B cell (primary cell): Measurements from ENCODE around the gene STAU1. TPM values are rescaled to one million over a fixed set of nuclear protein-coding genes. Genes with fewer than 3 reads are reported as not detected.
"Not testable (repeated sequence)": the region's sequence is repeated elsewhere in the genome, so short reads cannot be mapped to it uniquely, and the experiment has no call there.

ENCODE experiments used
- ATAC-seq: fragments of 200-7000 bp; cut with Tn5 transposase; one replicate; pipeline ENCODE4 v1.10.0; 2021; ENCODE audit warnings: low read depth, mild to moderate bottlenecking, moderate number of reproducible peaks, moderate library complexity
- CTCF ChIA-PET: fragments of 350-600 bp; sonication (Branson Sonifier 250); formaldehyde crosslinking; loops from one replicate; lab custom pipeline; 2021; ENCODE audit warnings: antibody characterized with exemption, inconsistent platforms; lab: Charles Lee
- POLR2A ChIA-PET: fragments of 350-600 bp; sonication (Branson Sonifier 250); formaldehyde crosslinking; loops from one replicate; lab custom pipeline; 2021; ENCODE audit warnings: antibody characterized with exemption; lab: Charles Lee
- DNase-seq: peaks from one replicate; pipeline ENCODE4 v3.0.0; 2013
- H2AFZ ChIP-seq: 2 replicates; pipeline ENCODE4 v1.6.1; 2012; ENCODE audit warnings: mild to moderate bottlenecking, low read depth, low read length; ENCODE audit not compliant: insufficient read depth, poor library complexity, severe bottlenecking
- H3K27ac ChIP-seq, 2 donors: 1 replicate in 1 of 2; 2 replicates in 1 of 2; pipeline ENCODE4 v1.5.1; 2012 to 2013; ENCODE audit warnings: low read length in 2 of 2, mild to moderate bottlenecking in 2 of 2, moderate library complexity in 1 of 2
- H3K27me3 ChIP-seq, 4 experiments: fragments of 200-600 bp in 1 of 4; sonication (generic) in 1 of 4; replicated peaks in 1 of 4; 1 replicate in 2 of 4; 2 replicates in 2 of 4; pipeline versions ENCODE4 v1.6.1 to v1.7.0; 2013 to 2016; ENCODE audit warnings: low read length in 3 of 4, mild to moderate bottlenecking in 2 of 4, mixed read lengths in 1 of 4, moderate library complexity in 1 of 4; ENCODE audit not compliant: insufficient read depth in 4 of 4, control insufficient read depth in 3 of 4; ENCODE audit errors: control extremely low read depth in 1 of 4
- H3K36me3 ChIP-seq, 2 experiments: replicated peaks in 1 of 2; 1 replicate in 1 of 2; 2 replicates in 1 of 2; pipeline versions ENCODE4 v1.6.1 to v1.7.1; 2013; ENCODE audit warnings: low read length in 1 of 2; ENCODE audit not compliant: insufficient read depth in 2 of 2, control insufficient read depth in 1 of 2; ENCODE audit errors: control extremely low read depth in 1 of 2, extremely low read depth in 1 of 2
- H3K4me1 ChIP-seq, 2 donors: fragments of 200-600 bp in 1 of 2; sonication (generic) in 1 of 2; 1 replicate in 1 of 2; 2 replicates in 1 of 2; pipeline versions ENCODE4 v1.5.1 to v1.6.1; 2013 to 2017; ENCODE audit warnings: low read length in 2 of 2; ENCODE audit not compliant: control insufficient read depth in 2 of 2, insufficient read depth in 2 of 2
- H3K4me2 ChIP-seq: replicated peaks from 2 replicates; pipeline ENCODE3; 2012; ENCODE audit warnings: mild to moderate bottlenecking, low read depth, low read length; ENCODE audit not compliant: poor library complexity, severe bottlenecking
- H3K4me3 ChIP-seq, 5 experiments: fragments of 200-600 bp in 1 of 5; sonication (generic) in 1 of 5; 1 replicate in 3 of 5; 2 replicates in 2 of 5; pipeline versions ENCODE4 v1.5.1 to v1.7.0; 2011 to 2016; ENCODE audit warnings: low read length in 4 of 5, mild to moderate bottlenecking in 4 of 5, low read depth in 2 of 5, control low read depth in 1 of 5, moderate library complexity in 1 of 5; ENCODE audit not compliant: insufficient read depth in 1 of 5; ENCODE audit errors: control extremely low read depth in 1 of 5, extremely low read depth in 1 of 5
- H3K79me2 ChIP-seq: fragments of 200-600 bp; sonication (generic); one replicate; pipeline ENCODE4 v1.6.0; 2016; ENCODE audit warnings: low read length; ENCODE audit not compliant: control insufficient read depth, insufficient read depth
- H3K9ac ChIP-seq: fragments of 200-600 bp; sonication (generic); 2 replicates; pipeline ENCODE4 v1.6.1; 2017; ENCODE audit warnings: mild to moderate bottlenecking, low read length, moderate library complexity
- H3K9me3 ChIP-seq, 3 donors: one replicate each; pipeline versions ENCODE4 v1.6.1 to v1.7.1; 2013; ENCODE audit warnings: low read length in 2 of 3; ENCODE audit not compliant: control insufficient read depth in 2 of 3, insufficient read depth in 1 of 3; ENCODE audit errors: control extremely low read depth in 1 of 3
- H4K20me1 ChIP-seq: 2 replicates; pipeline ENCODE4 v1.6.0; 2012; ENCODE audit warnings: mild to moderate bottlenecking, low read length; ENCODE audit not compliant: insufficient read depth, control insufficient read depth, poor library complexity, severe bottlenecking
- H3K27ac Mint-ChIP-seq: one replicate; pipeline ENCODE4 v1.8.0; 2021; ENCODE audit warnings: mixed read lengths
- H3K27me3 Mint-ChIP-seq: one replicate; pipeline ENCODE4 v1.8.0; 2021; ENCODE audit warnings: mixed read lengths
- H3K4me1 Mint-ChIP-seq: one replicate; pipeline ENCODE4 v1.8.0; 2021; ENCODE audit warnings: mixed read lengths
- H3K4me3 Mint-ChIP-seq: one replicate; pipeline ENCODE4 v1.8.0; 2021; ENCODE audit warnings: mixed read lengths
- H3K9me3 Mint-ChIP-seq: one replicate; pipeline ENCODE4 v1.8.0; 2022; ENCODE audit warnings: mixed read lengths; ENCODE audit not compliant: insufficient read depth
- CTCF ChIP-seq: fragments of 200-600 bp; IDR thresholded peaks from one replicate; pipeline ENCODE4 v1.8.0; 2022; ENCODE audit warnings: antibody characterized with exemption, mild to moderate bottlenecking
- EZH2 ChIP-seq: IDR thresholded peaks from 2 replicates; pipeline ENCODE4 v1.6.1; 2012; ENCODE audit warnings: borderline replicate concordance, low read depth, mild to moderate bottlenecking, moderate library complexity, low read length; ENCODE audit not compliant: insufficient read depth, poor library complexity, severe bottlenecking
- WGBS: methylation state at CpG from one replicate; pipeline ENCODE4 v1.1.5; 2013; ENCODE audit warnings: missing lambda C conversion rate; ENCODE audit not compliant: insufficient coverage; 5-methylcytosine and 5-hydroxymethylcytosine counted together
- intact Hi-C: fragments of 100-400 bp; cut with micrococcal nuclease; formaldehyde crosslinking; loops from one replicate; pipeline ENCODE4 v1.10.0; 2022
- polyA plus RNA-seq: library from polyadenylated mRNA; depleted of rRNA; stranded (reverse); fragments of >200 nt; gene quantifications from 2 replicates; pipeline ENCODE4 v1.2.3, GENCODE V29; 2012
- total RNA-seq, 2 donors: library from RNA; stranded (reverse); fragments of 120-200 nt in 1 of 2; gene quantifications; 1 replicate in 1 of 2; 2 replicates in 1 of 2; pipeline versions ENCODE4 v1.2.3 to v1.2.4, GENCODE V29; 2013 to 2022

The STAU1 gene
- total and polyA plus RNA-seq, 2 donors (not counting 1 experiment from before 2014, with no cell fraction given), result 15.4 to 42.9 TPM

- H3K9me3 ChIP-seq, result peaks cover 0 to 4% (median 0%) of the 10 kb centered on the region in 3 donors
- H3K79me2 ChIP-seq, result no peaks in the 10 kb centered on the region
- H3K27ac ChIP-seq, result no peak overlapping the region
- no peaks in the 10 kb centered on the region for H3K27me3 Mint-ChIP-seq
- H3K27ac Mint-ChIP-seq, result no peak overlapping the region
- no peaks in the 10 kb centered on the region for H3K9me3 Mint-ChIP-seq
- POLR2A ChIA-PET, result no interaction called here
- H3K27me3 ChIP-seq, result no peaks in the 10 kb centered on the region
- H3K36me3 ChIP-seq, result no peaks in the 10 kb centered on the region
- ATAC-seq (no peak), DNase-seq (no peak)
- no CpG with 5 or more reads among the region's 4 CpGs for WGBS
- no peaks in the 10 kb centered on the region for H4K20me1 ChIP-seq
- H3K4me2 ChIP-seq, result no peak overlapping the region
- H3K4me3 Mint-ChIP-seq, result no peak overlapping the region
- CTCF ChIA-PET, result interaction anchor here (2.0 kb wide), 1 partner anchor 18 kb away, joined by 4 read pairs; no protein-coding TSS in a partner anchor
- H3K9ac ChIP-seq, result no peak overlapping the region
- no peak overlapping the region for H3K4me3 ChIP-seq
- no peak overlapping the region for H2AFZ ChIP-seq
- no peaks in the 10 kb centered on the region for H3K4me1 Mint-ChIP-seq
- TF ChIP-seq CTCF (no peak), EZH2 (no peak)
- no peaks in the 10 kb centered on the region for H3K4me1 ChIP-seq
- intact Hi-C loops, result no loop called here
Measured at GRCh38 chr20:49199729-49200293, 11.7 kb upstream of the STAU1 start.

- intact Hi-C loops, H3K4me3 Mint-ChIP-seq, H3K9me3 Mint-ChIP-seq, CTCF ChIA-PET, POLR2A ChIA-PET, H2AFZ ChIP-seq, H3K9ac ChIP-seq, H3K79me2 ChIP-seq, H3K27ac Mint-ChIP-seq, ATAC-seq, H3K36me3 ChIP-seq, H3K4me3 ChIP-seq, DNase-seq, H3K4me1 ChIP-seq, H3K27me3 Mint-ChIP-seq, H3K4me1 Mint-ChIP-seq, H4K20me1 ChIP-seq, H3K4me2 ChIP-seq, H3K27me3 ChIP-seq, H3K9me3 ChIP-seq, H3K27ac ChIP-seq: not testable (repeated sequence)
- WGBS, result 80% methylated on average over 8 of the region's 11 CpGs
Measured at GRCh38 chr20:49192944-49193518, 4.9 kb upstream of the STAU1 start.
